H1 (cell line): Measurements from ENCODE around the gene NDNF. TPM values are rescaled to one million over a fixed set of nuclear protein-coding genes. Genes with fewer than 3 reads are reported as not detected.

Experiments
- CTCF ChIA-PET: fragments of 300-600 bp; sonication (Branson Sonifier 250); formaldehyde crosslinking; loops from one replicate; lab custom pipeline; 2021; ENCODE audit not compliant: partially characterized antibody; lab: Charles Lee
- POLR2A ChIA-PET: fragments of 300-600 bp; sonication (Branson Sonifier 250); formaldehyde crosslinking; loops from one replicate; lab custom pipeline; 2021; ENCODE audit warnings: inconsistent platforms; ENCODE audit not compliant: partially characterized antibody; lab: Charles Lee
- DNase-seq, 2 experiments: peaks; one replicate each; pipeline versions ENCODE4 v3.0.0 to v3.0.0-alpha.2; 2010 to 2022; ENCODE audit warnings: low spot score in 2 of 2, low read depth in 1 of 2, mixed read lengths in 1 of 2
- FAIRE-seq: peaks from 2 replicates; lab custom pipeline; 2011; peaks lifted over from hg19 to GRCh38; lab: Jason Lieb, UNC
- H2AFZ ChIP-seq: 2 replicates; pipeline ENCODE4 v1.8.1; 2012; ENCODE audit warnings: low read length, inconsistent platforms
- H2AK5ac ChIP-seq: 2 replicates; pipeline ENCODE4 v1.6.1; 2013; ENCODE audit warnings: low read depth, low read length
- H2BK120ac ChIP-seq: replicated peaks from 2 replicates; pipeline ENCODE3; 2013; ENCODE audit warnings: low read depth, low read length, inconsistent platforms
- H2BK12ac ChIP-seq: 2 replicates; pipeline ENCODE4 v1.6.1; 2013; ENCODE audit warnings: low read depth, low read length
- H2BK15ac ChIP-seq: 2 replicates; pipeline ENCODE4 v1.6.1; 2013; ENCODE audit warnings: low read length
- H2BK20ac ChIP-seq: 2 replicates; pipeline ENCODE4 v1.6.1; 2013; ENCODE audit warnings: low read length
- H2BK5ac ChIP-seq: 2 replicates; pipeline ENCODE4 v1.6.1; 2013; ENCODE audit warnings: low read depth, low read length
- H3K14ac ChIP-seq: 2 replicates; pipeline ENCODE4 v1.6.1; 2013; ENCODE audit warnings: inconsistent platforms; ENCODE audit not compliant: insufficient read length
- H3K18ac ChIP-seq: 2 replicates; pipeline ENCODE4 v1.6.1; 2013; ENCODE audit warnings: low read length; ENCODE audit errors: extremely low read depth
- H3K23ac ChIP-seq: 2 replicates; pipeline ENCODE4 v1.6.1; 2013; ENCODE audit warnings: inconsistent platforms; ENCODE audit not compliant: insufficient read length
- H3K23me2 ChIP-seq: 2 replicates; pipeline ENCODE4 v1.6.1; 2013; ENCODE audit warnings: low read depth, low read length
- H3K27ac ChIP-seq: 2 replicates; pipeline ENCODE4 v1.6.1; 2011; ENCODE audit warnings: low read depth, low read length, inconsistent platforms
- H3K27me3 ChIP-seq, 4 experiments: replicated peaks in 1 of 4; 1 replicate in 1 of 4; 2 replicates in 3 of 4; pipeline versions ENCODE4 v1.6.1 to v1.8.1; 2011 to 2013; ENCODE audit warnings: low read length in 3 of 4, mild to moderate bottlenecking in 3 of 4, inconsistent platforms in 2 of 4, mixed read lengths in 2 of 4, moderate library complexity in 1 of 4; ENCODE audit not compliant: control insufficient read depth in 3 of 4, insufficient read depth in 3 of 4; ENCODE audit errors: extremely low read depth in 1 of 4
- H3K36me3 ChIP-seq, 4 experiments: 2 replicates each; pipeline versions ENCODE4 v1.6.1 to v1.8.1; 2011 to 2013; ENCODE audit warnings: mild to moderate bottlenecking in 4 of 4, low read length in 3 of 4, moderate library complexity in 2 of 4, control low read depth in 1 of 4, inconsistent platforms in 1 of 4; ENCODE audit not compliant: insufficient read depth in 4 of 4, control insufficient read depth in 2 of 4
- H3K4ac ChIP-seq: replicated peaks from 2 replicates; pipeline ENCODE3; 2013; ENCODE audit warnings: low read length, low read depth, mixed read lengths, inconsistent platforms; ENCODE audit not compliant: insufficient read length
- H3K4me1 ChIP-seq, 4 experiments: replicated peaks in 1 of 4; 1 replicate in 1 of 4; 2 replicates in 3 of 4; pipeline versions ENCODE4 v1.6.1 to v1.8.1; 2011 to 2013; ENCODE audit warnings: low read length in 3 of 4, inconsistent platforms in 2 of 4, mixed read lengths in 1 of 4; ENCODE audit not compliant: insufficient read depth in 4 of 4, control insufficient read depth in 3 of 4
- H3K4me2 ChIP-seq, 2 experiments: 2 replicates each; pipeline versions ENCODE4 v1.6.1 to v1.8.1; 2011 to 2013; ENCODE audit warnings: low read depth in 2 of 2, low read length in 2 of 2, control low read depth in 1 of 2, inconsistent platforms in 1 of 2, mild to moderate bottlenecking in 1 of 2; ENCODE audit not compliant: insufficient read depth in 1 of 2
- H3K4me3 ChIP-seq, 4 experiments: fragments of 200-600, 300-600 bp in 1 of 4; sonication (generic), shearing (Covaris generic), sonication (Bioruptor Twin) in 1 of 4; 2 replicates each; pipeline versions ENCODE4 v1.5.1 to v1.8.1; 2011 to 2016; ENCODE audit warnings: low read length in 4 of 4, low read depth in 3 of 4, control low read depth in 2 of 4, inconsistent platforms in 2 of 4, mild to moderate bottlenecking in 2 of 4, mixed read lengths in 1 of 4, moderate library complexity in 1 of 4; ENCODE audit not compliant: insufficient read depth in 2 of 4; ENCODE audit errors: extremely low read depth in 1 of 4
- H3K56ac ChIP-seq: replicated peaks from 2 replicates; pipeline ENCODE3; 2013; ENCODE audit warnings: low read depth, mild to moderate bottlenecking, mixed read lengths, low read length, inconsistent platforms; ENCODE audit not compliant: insufficient read length
- H3K79me1 ChIP-seq: 2 replicates; pipeline ENCODE4 v1.6.1; 2013; ENCODE audit warnings: low read depth, low read length, control low read depth
- H3K79me2 ChIP-seq, 2 experiments: 2 replicates each; pipeline versions ENCODE4 v1.6.1 to v1.8.1; 2012 to 2013; ENCODE audit warnings: low read length in 2 of 2, mild to moderate bottlenecking in 2 of 2, inconsistent platforms in 1 of 2; ENCODE audit not compliant: insufficient read depth in 2 of 2, control insufficient read depth in 1 of 2
- H3K9ac ChIP-seq, 4 experiments: replicated peaks in 1 of 4; 1 replicate in 1 of 4; 2 replicates in 3 of 4; pipeline versions ENCODE4 v1.6.1 to v1.8.1; 2011 to 2013; ENCODE audit warnings: low read depth in 3 of 4, low read length in 3 of 4, control low read depth in 2 of 4, mild to moderate bottlenecking in 2 of 4, moderate library complexity in 2 of 4, inconsistent platforms in 1 of 4; ENCODE audit errors: extremely low read depth in 1 of 4
- H3K9me3 ChIP-seq, 2 experiments: 2 replicates each; pipeline versions ENCODE4 v1.6.1 to v1.8.1; 2012 to 2013; ENCODE audit warnings: mild to moderate bottlenecking in 2 of 2, moderate library complexity in 2 of 2, control low read depth in 1 of 2, inconsistent platforms in 1 of 2, low read depth in 1 of 2, low read length in 1 of 2, mixed read lengths in 1 of 2; ENCODE audit not compliant: insufficient read depth in 2 of 2
- H4K20me1 ChIP-seq, 2 experiments: replicated peaks in 1 of 2; 2 replicates each; pipeline versions ENCODE3 to v1.8.1; 2011 to 2013; ENCODE audit warnings: inconsistent platforms in 2 of 2, low read length in 2 of 2, mild to moderate bottlenecking in 1 of 2; ENCODE audit not compliant: insufficient read depth in 2 of 2, control insufficient read depth in 1 of 2
- H4K5ac ChIP-seq: 2 replicates; pipeline ENCODE4 v1.6.1; 2013; ENCODE audit warnings: low read length, low read depth, mixed read lengths, inconsistent platforms; ENCODE audit not compliant: insufficient read length
- H4K8ac ChIP-seq: 2 replicates; pipeline ENCODE4 v1.8.0; 2013; ENCODE audit warnings: mild to moderate bottlenecking, moderate library complexity, low read length, inconsistent platforms; ENCODE audit not compliant: insufficient read depth; ENCODE audit errors: extremely low read depth
- H4K91ac ChIP-seq: replicated peaks from 2 replicates; pipeline ENCODE3; 2013; ENCODE audit warnings: low read length, mixed read lengths, inconsistent platforms; ENCODE audit not compliant: insufficient read length
- CBX8 ChIP-seq: fragments of 300-800, 300-1000 bp; sonication (generic); IDR thresholded peaks from 2 replicates; pipeline ENCODE4 v1.7.1; 2016; ENCODE audit warnings: low read depth, low read length, borderline replicate concordance
- CREB1 ChIP-seq: IDR thresholded peaks from 2 replicates; pipeline ENCODE4 v1.6.1; 2012; ENCODE audit warnings: inconsistent platforms
- RBBP5 ChIP-seq: IDR thresholded peaks from 2 replicates; pipeline ENCODE4 v1.7.1; 2012; ENCODE audit warnings: low read depth, mild to moderate bottlenecking, inconsistent platforms, low read length, moderate library complexity, borderline replicate concordance
- WGBS, 2 experiments: shearing (Covaris generic) in 1 of 2; methylation state at CpG; one replicate each; pipeline versions ENCODE4 v1.1.6 to v1.1.7; 2013 to 2015; ENCODE audit warnings: low lambda C conversion rate in 2 of 2, mixed read lengths in 2 of 2, inconsistent platforms in 1 of 2, low coverage in 1 of 2, missing lambda C conversion rate in 1 of 2; ENCODE audit not compliant: insufficient replicate concordance in 2 of 2, insufficient coverage in 1 of 2, insufficient read length in 1 of 2; ENCODE audit errors: extremely low coverage in 1 of 2, missing lambda C conversion rate in 1 of 2; 5-methylcytosine and 5-hydroxymethylcytosine counted together
- polyA plus RNA-seq, 7 experiments: library from polyadenylated mRNA; depleted of rRNA in 3 of 7; stranded (reverse) in 5 of 7; unstranded in 2 of 7; fragments of >200 nt in 5 of 7; fragments of 200-250 nt in 2 of 7; gene quantifications; 1 replicate in 5 of 7; 2 replicates in 1 of 7; 4 replicates in 1 of 7; pipeline versions ENCODE4 v1.2.1 to v1.2.3, GENCODE V29; 2011 to 2013; ENCODE audit warnings: missing spikeins in 2 of 7, mixed read lengths in 2 of 7
- total RNA-seq: library from RNA; stranded (reverse); fragmentation: NEBNext Ultra II Directional; extraction: Animal tissue kit (Norgen Biotek cat#: 25700); gene quantifications from 2 replicates; pipeline ENCODE4 v1.2.1, GENCODE V29; 2021

NDNF gene
- total and polyA plus RNA-seq, 2 of the 8 experiments (the other 6 are each of a cell fraction or from before 2014, with no cell fraction given): 0.70 to 1.6 TPM

- H3K9me3 ChIP-seq: no peaks in the 10 kb centered on the region
- no peak for FAIRE-seq
- no peak for TF ChIP-seq CBX8
- no peak for TF ChIP-seq CREB1
- TF ChIP-seq RBBP5: no peak
- CTCF ChIA-PET: no interaction called here
- H3K27ac ChIP-seq: no peak overlapping the region
- DNase-seq: no peak
- no peak overlapping the region for H2BK12ac ChIP-seq
- no peak overlapping the region for H4K91ac ChIP-seq
- no peak overlapping the region for H4K8ac ChIP-seq
- no peaks in the 10 kb centered on the region for H4K20me1 ChIP-seq
- H3K4me2 ChIP-seq: no peak overlapping the region
- no peaks in the 10 kb centered on the region for H3K36me3 ChIP-seq
- H3K4me1 ChIP-seq: no peaks in the 10 kb centered on the region
- 100% methylated on average over 1 of the region's 1 CpG; no CpG with 5 or more reads in 1 of the 2 experiments for WGBS, 2 experiments
- no peak overlapping the region for H2BK15ac ChIP-seq
- H3K4ac ChIP-seq: no peak overlapping the region
- H3K9ac ChIP-seq: no peak overlapping the region
- H3K4me3 ChIP-seq: no peak overlapping the region
- H3K23me2 ChIP-seq: no peaks in the 10 kb centered on the region; the same call in 1 of the 2 replicates
- no peaks in the 10 kb centered on the region for H3K79me2 ChIP-seq
- no peak overlapping the region for H2AK5ac ChIP-seq
- no peaks in the 10 kb centered on the region for H3K27me3 ChIP-seq
- H4K5ac ChIP-seq: no peak overlapping the region
- no peak overlapping the region for H2AFZ ChIP-seq
- no peak overlapping the region for H3K56ac ChIP-seq
- H2BK5ac ChIP-seq: no peak overlapping the region
- H2BK20ac ChIP-seq: no peak overlapping the region
- H3K23ac ChIP-seq: no peak overlapping the region
- POLR2A ChIA-PET: no interaction called here
- no peak overlapping the region for H3K18ac ChIP-seq
- no peak overlapping the region for H3K14ac ChIP-seq
- no peak overlapping the region for H2BK120ac ChIP-seq
- no peaks in the 10 kb centered on the region for H3K79me1 ChIP-seq
Observed at GRCh38 chr4:121114756-121115155, 42.4 kb upstream of the NDNF start.
